GM21381 (cell line): ENCODE results near the gene SPOPL.

ENCODE experiments used
- ATAC-seq: cut with Tn5 transposase; IDR thresholded peaks from one replicate; pipeline ENCODE4 v1.9.1; 2021; ENCODE audit warnings: mild to moderate bottlenecking, moderate library complexity; ENCODE audit not compliant: unreplicated experiment

Gene SPOPL

GRCh38 chr2:138596403-138596802, 94.8 kb downstream of the SPOPL start:
- ATAC-seq: no peak

DNA sequence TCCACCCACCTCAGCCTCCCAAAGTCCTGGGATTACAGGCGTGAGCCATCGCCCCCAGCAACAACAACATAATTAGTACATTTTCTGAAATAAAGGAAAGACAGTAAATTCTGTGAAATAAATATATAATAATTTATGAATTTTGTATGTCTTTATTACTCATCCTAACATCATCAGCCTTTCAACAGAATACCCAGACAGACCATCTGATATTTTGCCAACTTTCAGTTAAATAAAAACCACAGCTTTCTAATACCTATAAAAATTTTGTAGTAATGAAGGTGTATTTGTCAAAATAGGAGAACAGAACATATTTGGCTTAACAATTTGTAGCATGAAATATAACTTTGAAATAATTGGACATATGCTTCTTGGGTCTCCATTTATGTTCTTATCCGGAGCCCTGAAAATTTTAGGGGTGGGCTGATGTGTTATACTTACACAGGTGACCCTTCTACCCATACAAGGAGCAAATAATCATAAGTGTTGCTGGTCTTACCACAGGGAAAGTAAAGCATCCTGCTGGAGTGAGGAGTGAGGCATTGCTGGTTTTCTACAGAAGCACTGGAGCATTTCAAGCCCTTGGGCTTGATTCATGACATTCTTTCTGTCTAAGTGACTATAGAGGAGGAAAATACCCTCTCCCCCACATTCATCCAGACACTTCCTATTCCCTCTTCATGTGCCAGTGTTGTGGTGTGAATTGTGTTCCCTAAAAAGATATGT, 99.3 kb downstream of the SPOPL start:
- no peak for ATAC-seq

DNA sequence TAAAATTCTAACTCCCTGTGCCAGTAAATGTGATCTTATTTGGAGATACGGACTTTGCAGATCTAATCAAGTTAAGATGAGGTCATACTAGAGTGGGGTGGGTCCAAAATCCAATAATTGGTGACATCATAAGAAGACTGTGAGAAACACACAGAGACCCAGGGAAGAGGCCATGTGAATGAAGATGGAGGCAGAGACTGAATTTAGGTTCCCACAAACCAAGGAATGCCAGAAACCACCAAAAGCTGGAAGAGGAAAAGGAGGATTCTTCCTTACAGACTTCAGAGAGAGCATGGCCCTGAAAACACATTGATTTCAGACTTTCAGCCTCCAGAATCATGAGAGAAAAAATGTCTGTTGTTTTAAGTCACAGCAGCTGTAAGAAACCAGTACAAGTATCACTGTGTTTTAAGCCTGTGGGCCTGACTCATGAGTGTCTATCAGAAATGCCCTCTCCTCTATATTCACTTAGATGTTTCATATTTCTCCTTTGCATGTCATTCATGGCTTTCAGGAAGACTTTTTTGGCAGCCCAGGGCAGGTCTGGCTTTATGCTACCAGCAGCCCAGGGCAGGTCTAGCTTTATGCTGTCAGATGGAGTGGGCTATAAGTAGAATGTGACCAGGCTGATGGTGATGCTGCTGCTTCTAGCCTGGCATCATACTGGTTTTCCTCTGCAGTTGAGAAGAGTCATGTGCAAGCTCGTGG, 100.0 kb downstream of the SPOPL start:
- ATAC-seq: no peak

- no peak for ATAC-seq
Measured at GRCh38 chr2:138602166-138602460, 100.5 kb downstream of the SPOPL start.

DNA sequence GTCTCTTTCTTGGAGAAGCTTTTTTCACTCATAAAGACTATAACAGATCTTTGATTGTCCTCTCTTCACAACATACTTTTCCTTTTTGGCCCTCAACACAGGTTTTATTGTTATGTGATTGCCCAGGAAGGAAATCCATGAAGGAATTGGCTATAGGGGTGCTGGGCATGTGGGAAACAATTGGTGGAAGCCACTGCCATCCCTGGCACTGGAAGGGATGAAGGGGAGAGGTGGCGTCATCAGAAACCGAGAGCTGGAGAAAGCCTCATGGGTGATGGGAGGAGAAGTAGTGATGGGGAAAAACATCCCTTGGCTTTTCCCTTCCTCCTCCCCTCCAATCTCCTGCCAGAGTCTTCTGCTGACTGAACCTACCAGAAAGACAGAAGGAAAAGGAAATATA, 106.2 kb downstream of the SPOPL start:
- no peak for ATAC-seq

- no peak for ATAC-seq
Measured at GRCh38 chr2:138609446-138609845, 107.9 kb downstream of the SPOPL start.

DNA sequence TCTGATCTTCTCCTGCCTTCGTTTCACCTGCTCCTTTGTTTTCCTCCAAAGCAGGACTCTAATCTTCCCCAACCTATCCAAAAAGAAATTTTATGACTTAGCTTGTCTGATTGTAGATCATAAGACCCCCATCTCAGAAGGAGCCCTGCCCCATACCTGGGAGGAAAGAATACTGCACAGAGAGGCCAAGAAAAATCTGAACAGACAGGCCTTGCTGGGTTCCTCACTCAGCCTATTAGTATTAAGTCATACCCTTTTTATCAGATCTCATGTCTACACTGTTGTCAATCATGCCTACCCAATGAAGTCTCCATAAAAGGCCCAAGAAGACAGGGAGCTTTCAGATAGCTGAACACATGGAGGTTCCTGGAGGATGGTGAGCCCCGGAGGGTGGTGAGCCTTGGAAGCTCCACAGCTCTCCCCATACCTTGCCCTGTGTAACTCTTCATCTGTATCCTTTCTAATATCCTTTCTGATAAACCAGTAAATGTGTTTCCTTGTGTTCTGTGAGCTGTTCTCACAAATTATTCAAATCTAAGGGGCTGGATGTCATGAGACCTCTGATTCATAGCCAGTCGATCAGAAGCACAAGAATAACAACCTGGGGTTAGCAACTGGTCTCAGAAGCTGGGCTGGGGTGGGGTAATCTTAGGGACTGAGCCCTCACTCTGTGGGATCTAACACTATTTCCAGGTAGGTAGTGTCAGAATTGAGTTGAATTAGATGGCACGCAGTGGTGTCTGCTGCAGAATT, 108.8 kb downstream of the SPOPL start:
- ATAC-seq: no peak

- no peak for ATAC-seq
Measured at GRCh38 chr2:138615257-138615656, 113.7 kb downstream of the SPOPL start.

- ATAC-seq: no peak
Measured at GRCh38 chr2:138617026-138617425, 115.5 kb downstream of the SPOPL start.

DNA sequence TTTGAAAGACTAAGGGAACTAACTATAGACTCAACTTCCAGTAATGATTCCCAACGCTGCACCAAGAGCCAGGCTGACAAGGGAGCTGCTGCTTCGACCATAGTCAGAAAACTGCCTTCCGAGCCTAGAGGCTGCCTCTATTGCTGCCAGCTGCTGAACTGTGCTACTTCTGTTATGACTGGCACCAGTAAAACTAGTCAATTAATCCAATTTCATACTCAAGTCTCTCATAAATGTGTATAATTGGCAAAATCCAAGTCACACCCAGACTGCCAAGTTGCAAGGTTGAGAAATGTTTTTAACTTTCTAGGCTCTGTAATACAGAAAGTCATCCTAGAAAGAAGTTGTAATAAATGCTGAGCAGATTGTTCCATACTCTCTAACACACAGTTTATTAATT, 117.4 kb downstream of the SPOPL start:
- ATAC-seq: no peak

DNA sequence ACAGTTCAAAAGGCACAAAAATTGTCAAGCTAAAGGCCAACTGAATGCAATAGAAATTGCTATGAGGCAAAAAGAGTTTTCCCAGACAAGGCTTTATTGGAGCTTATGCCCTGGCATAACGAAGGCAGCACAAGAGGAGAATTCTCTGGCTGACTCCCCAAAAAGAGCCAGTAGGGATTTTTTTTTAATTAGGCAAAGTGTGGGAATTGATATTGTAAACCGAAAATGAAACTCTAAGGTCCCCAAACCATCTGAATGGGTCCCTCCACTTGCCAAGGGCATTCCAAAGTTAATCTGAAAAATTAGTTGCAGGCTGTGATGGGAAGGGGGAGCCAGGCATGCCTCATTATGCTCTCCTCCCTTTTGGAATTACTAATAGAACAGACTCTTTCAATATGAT, 118.9 kb downstream of the SPOPL start:
- ATAC-seq: no peak

- ATAC-seq: no peak
Measured at GRCh38 chr2:138621139-138621538, 119.6 kb downstream of the SPOPL start.

DNA sequence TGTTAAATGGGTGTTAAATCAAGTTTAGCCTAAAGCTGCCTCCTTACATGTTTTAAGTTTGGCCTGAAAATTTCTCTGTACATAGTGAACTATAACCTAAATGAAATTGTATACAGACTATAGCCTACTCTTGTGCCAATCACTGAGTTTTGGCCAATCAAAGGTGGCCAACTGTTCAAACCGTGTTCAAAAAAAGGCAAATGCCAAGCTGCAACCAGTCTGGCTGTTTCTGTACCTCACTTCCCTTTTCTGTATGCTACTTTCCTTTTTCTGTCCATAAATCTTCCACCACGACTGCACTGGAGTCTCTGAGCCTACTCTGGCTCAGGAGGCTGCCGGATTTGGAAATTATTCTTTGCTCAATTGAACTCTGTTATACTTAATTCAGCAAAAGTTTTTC, 121.0 kb downstream of the SPOPL start:
- ATAC-seq: no peak
